ENCODE data around the gene C19orf38. TPM values are rescaled to one million over a fixed set of nuclear protein-coding genes. Genes with fewer than 3 reads are reported as not detected.

C19orf38 gene
- total and polyA plus RNA-seq, 2 experiments from 2014 or later, result 0.33 to 0.64 TPM

- H3K36me3 ChIP-seq, result peaks cover 18% of the 10 kb centered on the region
- no peaks in the 10 kb centered on the region for H3K4me1 ChIP-seq (ENCODE audit: low read depth)
- no peaks in the 10 kb centered on the region for H3K27me3 ChIP-seq
- H3K27ac ChIP-seq, result no peak overlapping the region
- no peak overlapping the region for H3K4me3 ChIP-seq
- DNase-seq (ENCODE audit: low read depth in 1 of 2, low spot score in 1 of 2), result no peak
- TF ChIP-seq, protein P1, sequence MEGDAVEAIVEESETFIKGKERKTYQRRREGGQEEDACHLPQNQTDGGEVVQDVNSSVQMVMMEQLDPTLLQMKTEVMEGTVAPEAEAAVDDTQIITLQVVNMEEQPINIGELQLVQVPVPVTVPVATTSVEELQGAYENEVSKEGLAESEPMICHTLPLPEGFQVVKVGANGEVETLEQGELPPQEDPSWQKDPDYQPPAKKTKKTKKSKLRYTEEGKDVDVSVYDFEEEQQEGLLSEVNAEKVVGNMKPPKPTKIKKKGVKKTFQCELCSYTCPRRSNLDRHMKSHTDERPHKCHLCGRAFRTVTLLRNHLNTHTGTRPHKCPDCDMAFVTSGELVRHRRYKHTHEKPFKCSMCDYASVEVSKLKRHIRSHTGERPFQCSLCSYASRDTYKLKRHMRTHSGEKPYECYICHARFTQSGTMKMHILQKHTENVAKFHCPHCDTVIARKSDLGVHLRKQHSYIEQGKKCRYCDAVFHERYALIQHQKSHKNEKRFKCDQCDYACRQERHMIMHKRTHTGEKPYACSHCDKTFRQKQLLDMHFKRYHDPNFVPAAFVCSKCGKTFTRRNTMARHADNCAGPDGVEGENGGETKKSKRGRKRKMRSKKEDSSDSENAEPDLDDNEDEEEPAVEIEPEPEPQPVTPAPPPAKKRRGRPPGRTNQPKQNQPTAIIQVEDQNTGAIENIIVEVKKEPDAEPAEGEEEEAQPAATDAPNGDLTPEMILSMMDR (IDR thresholded peaks at IDR 0.05; ENCODE audit: low read depth, low read length), result no peak
- H3K9me3 ChIP-seq (ENCODE audit: low read depth), result no peaks in the 10 kb centered on the region
These were observed 65.6 kb downstream of the C19orf38 start for GRCh38 chr19:10913716-10914340.

GRCh38 chr19:10915130-10916091 is 67.2 kb downstream of the C19orf38 start:
- TF ChIP-seq, protein P1 (IDR thresholded peaks at IDR 0.05; ENCODE audit: low read depth, low read length), result no peak
- Histone ChIP-seq H3K4me3 (no peak overlapping the region), H3K36me3 (peaks cover 18% of the 10 kb centered on the region), H3K27ac (no peak overlapping the region), H3K27me3 (no peaks in the 10 kb centered on the region), H3K4me1 (ENCODE audit: low read depth) (no peaks in the 10 kb centered on the region), H3K9me3 (ENCODE audit: low read depth) (no peaks in the 10 kb centered on the region)
- peak in 1 of 2 donors; percentile 56 for DNase-seq (ENCODE audit: low read depth in 1 of 2, low spot score in 1 of 2)

GRCh38 chr19:10916602-10917001 is 68.4 kb downstream of the C19orf38 start:
- H3K27me3 ChIP-seq, result no peaks in the 10 kb centered on the region
- TF ChIP-seq, protein P1 (IDR thresholded peaks at IDR 0.05; ENCODE audit: low read depth, low read length), result no peak
- no peak overlapping the region for H3K27ac ChIP-seq
- H3K4me1 ChIP-seq (ENCODE audit: low read depth), result no peaks in the 10 kb centered on the region
- H3K36me3 ChIP-seq, result peaks cover 25% of the 10 kb centered on the region
- DNase-seq (ENCODE audit: low read depth in 1 of 2, low spot score in 1 of 2), result no peak
- no peaks in the 10 kb centered on the region for H3K9me3 ChIP-seq (ENCODE audit: low read depth)
- no peak overlapping the region for H3K4me3 ChIP-seq

DNA sequence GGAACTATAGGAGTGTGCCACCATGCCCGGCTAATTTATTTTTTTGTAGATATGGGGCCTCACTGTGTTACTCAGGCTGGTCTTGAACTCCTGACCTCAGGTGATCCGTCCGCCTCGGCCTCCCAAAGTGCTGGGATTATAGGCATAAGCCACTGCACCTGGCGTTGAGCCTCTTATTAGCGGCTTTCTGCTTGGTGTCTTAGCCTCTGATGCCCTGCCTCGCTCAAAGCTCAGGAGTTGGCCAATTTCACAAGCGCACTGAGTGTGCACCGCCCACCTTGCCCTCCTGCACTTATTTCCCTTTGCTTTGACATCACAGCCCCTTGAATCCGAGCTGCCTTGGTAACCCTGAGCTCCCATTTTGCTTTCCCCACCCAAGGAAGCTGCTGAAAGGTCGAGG is 70.1 kb downstream of the C19orf38 start:
- TF ChIP-seq, protein P1 (IDR thresholded peaks at IDR 0.05; ENCODE audit: low read depth, low read length), result no peak
- H3K9me3 ChIP-seq (ENCODE audit: low read depth), result no peaks in the 10 kb centered on the region
- peaks cover 22% of the 10 kb centered on the region for H3K36me3 ChIP-seq
- H3K27ac ChIP-seq, result no peak overlapping the region
- DNase-seq (ENCODE audit: low read depth in 1 of 2, low spot score in 1 of 2), result no peak
- no peaks in the 10 kb centered on the region for H3K4me1 ChIP-seq (ENCODE audit: low read depth)
- H3K4me3 ChIP-seq, result no peak overlapping the region
- no peaks in the 10 kb centered on the region for H3K27me3 ChIP-seq

Other genes with a start within 250 kb of the C19orf38 start
- gene SLC44A2, start 222.9 kb upstream of the C19orf38 start, total RNA-seq, result 78.8 and 109 TPM in 2 replicates
- 108 and 162 TPM in 2 replicates for gene SLC44A2, start 222.9 kb upstream of the C19orf38 start, polyA plus RNA-seq
- gene ILF3, start 194.1 kb upstream of the C19orf38 start, total RNA-seq, result 180 and 224 TPM in 2 replicates
- 181 and 191 TPM in 2 replicates for gene ILF3, start 194.1 kb upstream of the C19orf38 start, polyA plus RNA-seq
- gene QTRT1, start 147.0 kb upstream of the C19orf38 start, total RNA-seq, result 30.6 and 35.0 TPM in 2 replicates
- 70.8 and 84.1 TPM in 2 replicates for gene QTRT1, start 147.0 kb upstream of the C19orf38 start, polyA plus RNA-seq
- gene DNM2, start 130.3 kb upstream of the C19orf38 start, total RNA-seq, result 122 and 124 TPM in 2 replicates
- gene DNM2, start 130.3 kb upstream of the C19orf38 start, polyA plus RNA-seq, result 132 and 146 TPM in 2 replicates
- gene TMED1, start 12.2 kb upstream of the C19orf38 start, total RNA-seq, result 77.5 and 83.1 TPM in 2 replicates
- gene TMED1, start 12.2 kb upstream of the C19orf38 start, polyA plus RNA-seq, result 131 and 137 TPM in 2 replicates
- gene CARM1, start 23.1 kb downstream of the C19orf38 start, total RNA-seq, result 90.7 and 92.6 TPM in 2 replicates
- gene CARM1, start 23.1 kb downstream of the C19orf38 start, polyA plus RNA-seq, result 46.8 and 81.2 TPM in 2 replicates
- gene YIPF2, start 80.2 kb downstream of the C19orf38 start, total RNA-seq, result 67.2 and 69.9 TPM in 2 replicates
- gene YIPF2, start 80.2 kb downstream of the C19orf38 start, polyA plus RNA-seq, result 32.9 and 38.9 TPM in 2 replicates
- 52.2 and 54.5 TPM in 2 replicates for gene TIMM29, start 80.4 kb downstream of the C19orf38 start, total RNA-seq
- 31.3 and 41.7 TPM in 2 replicates for gene TIMM29, start 80.4 kb downstream of the C19orf38 start, polyA plus RNA-seq
- gene SMARCA4, start 112.6 kb downstream of the C19orf38 start, total RNA-seq, result 135 and 212 TPM in 2 replicates
- 178 and 181 TPM in 2 replicates for gene SMARCA4, start 112.6 kb downstream of the C19orf38 start, polyA plus RNA-seq
- 98.6 and 120 TPM in 2 replicates for gene LDLR, start 241.0 kb downstream of the C19orf38 start, total RNA-seq
- 57.8 and 107 TPM in 2 replicates for gene LDLR, start 241.0 kb downstream of the C19orf38 start, polyA plus RNA-seq

Measured in cardiac muscle cell (in vitro differentiated cells and primary cell).